Skeletal muscle satellite cell (primary cell): ENCODE data around the gene LRRIQ4.

Experiments
- H3K27me3 ChIP-seq: 2 replicates; pipeline ENCODE4 v1.7.0; 2013; ENCODE audit warnings: low read length; ENCODE audit not compliant: control insufficient read depth, insufficient read depth
- H3K36me3 ChIP-seq: 2 replicates; pipeline ENCODE4 v1.7.0; 2013; ENCODE audit warnings: mild to moderate bottlenecking, control low read depth, low read length; ENCODE audit not compliant: insufficient read depth
- H3K4me1 ChIP-seq: 2 replicates; pipeline ENCODE4 v1.7.0; 2013; ENCODE audit warnings: low read length; ENCODE audit not compliant: control insufficient read depth, insufficient read depth
- H3K4me2 ChIP-seq: 2 replicates; pipeline ENCODE4 v1.7.0; 2013; ENCODE audit warnings: mild to moderate bottlenecking, low read length
- H3K4me3 ChIP-seq: 2 replicates; pipeline ENCODE4 v1.7.0; 2013; ENCODE audit warnings: low read length
- H3K9ac ChIP-seq: 2 replicates; pipeline ENCODE4 v1.7.0; 2013; ENCODE audit warnings: mild to moderate bottlenecking, low read depth, low read length, moderate library complexity
- H3K9me3 ChIP-seq: replicated peaks from 2 replicates; pipeline ENCODE4 v1.7.0; 2013; ENCODE audit warnings: mild to moderate bottlenecking, control low read depth, low read length

LRRIQ4 gene

GRCh38 chr3:169813757-169814517 lies 1.3 kb downstream of the LRRIQ4 start:
- Histone ChIP-seq H3K27me3 (no peaks in the 10 kb centered on the region), H3K4me3 (no peak overlapping the region), H3K4me2 (peak overlapping the region; percentile 91), H3K4me1 (peaks cover 34% of the 10 kb centered on the region), H3K9me3 (peaks cover 2% of the 10 kb centered on the region), H3K36me3 (no peaks in the 10 kb centered on the region), H3K9ac (no peak overlapping the region)

GRCh38 chr3:169815590-169816150 lies 3.0 kb downstream of the LRRIQ4 start:
- H3K36me3 ChIP-seq: no peaks in the 10 kb centered on the region
- no peaks in the 10 kb centered on the region for H3K27me3 ChIP-seq
- no peak overlapping the region for H3K4me3 ChIP-seq
- H3K9ac ChIP-seq: no peak overlapping the region
- peaks cover 2% of the 10 kb centered on the region for H3K9me3 ChIP-seq
- H3K4me2 ChIP-seq: no peak overlapping the region
- H3K4me1 ChIP-seq: peaks cover 34% of the 10 kb centered on the region

GRCh38 chr3:169818316-169818715 lies 5.6 kb downstream of the LRRIQ4 start:
- Histone ChIP-seq H3K4me1 (peaks cover 13% of the 10 kb centered on the region), H3K4me2 (no peak overlapping the region), H3K4me3 (no peak overlapping the region)

GRCh38 chr3:169822091-169822490 lies 9.4 kb downstream of the LRRIQ4 start:
- H3K4me3 ChIP-seq: no peak overlapping the region
- H3K36me3 ChIP-seq: no peaks in the 10 kb centered on the region
- no peak overlapping the region for H3K9ac ChIP-seq
- H3K4me2 ChIP-seq: no peak overlapping the region
- H3K27me3 ChIP-seq: no peaks in the 10 kb centered on the region
- H3K9me3 ChIP-seq: no peaks in the 10 kb centered on the region
- H3K4me1 ChIP-seq: peaks cover 8% of the 10 kb centered on the region

More at GRCh38 chr3:169818316-169818715, 5.6 kb downstream of the LRRIQ4 start:
- Histone ChIP-seq H3K27me3 (no peaks in the 10 kb centered on the region), H3K36me3 (no peaks in the 10 kb centered on the region), H3K9me3 (peaks cover 2% of the 10 kb centered on the region), H3K9ac (no peak overlapping the region)

GRCh38 chr3:169822540-169822939 lies 9.9 kb downstream of the LRRIQ4 start:
- H3K4me1 ChIP-seq: peaks cover 8% of the 10 kb centered on the region
- no peaks in the 10 kb centered on the region for H3K36me3 ChIP-seq
- H3K9ac ChIP-seq: no peak overlapping the region
- H3K4me2 ChIP-seq: no peak overlapping the region
- no peaks in the 10 kb centered on the region for H3K9me3 ChIP-seq
- no peak overlapping the region for H3K4me3 ChIP-seq
- H3K27me3 ChIP-seq: no peaks in the 10 kb centered on the region

- no peak overlapping the region for H3K4me2 ChIP-seq
- peaks cover 8% of the 10 kb centered on the region for H3K4me1 ChIP-seq
- no peak overlapping the region for H3K4me3 ChIP-seq
- no peaks in the 10 kb centered on the region for H3K36me3 ChIP-seq
- no peak overlapping the region for H3K9ac ChIP-seq
- H3K27me3 ChIP-seq: no peaks in the 10 kb centered on the region
- no peaks in the 10 kb centered on the region for H3K9me3 ChIP-seq
Measured at GRCh38 chr3:169822983-169823382, 10.3 kb downstream of the LRRIQ4 start.

- H3K4me3 ChIP-seq: no peak overlapping the region
- no peaks in the 10 kb centered on the region for H3K27me3 ChIP-seq
- H3K4me1 ChIP-seq: no peaks in the 10 kb centered on the region
- no peak overlapping the region for H3K9ac ChIP-seq
- no peaks in the 10 kb centered on the region for H3K9me3 ChIP-seq
- H3K4me2 ChIP-seq: no peak overlapping the region
- no peaks in the 10 kb centered on the region for H3K36me3 ChIP-seq
Measured at GRCh38 chr3:169825316-169825715, 12.6 kb downstream of the LRRIQ4 start.

GRCh38 chr3:169827712-169828111 lies 15.0 kb downstream of the LRRIQ4 start:
- H3K27me3 ChIP-seq: no peaks in the 10 kb centered on the region
- no peaks in the 10 kb centered on the region for H3K36me3 ChIP-seq
- no peak overlapping the region for H3K4me2 ChIP-seq
- H3K4me3 ChIP-seq: no peak overlapping the region
- no peak overlapping the region for H3K9ac ChIP-seq
- no peaks in the 10 kb centered on the region for H3K9me3 ChIP-seq
- H3K4me1 ChIP-seq: no peaks in the 10 kb centered on the region

- no peak overlapping the region for H3K9ac ChIP-seq
- no peaks in the 10 kb centered on the region for H3K9me3 ChIP-seq
- H3K27me3 ChIP-seq: no peaks in the 10 kb centered on the region
- H3K36me3 ChIP-seq: no peaks in the 10 kb centered on the region
- no peak overlapping the region for H3K4me2 ChIP-seq
- no peak overlapping the region for H3K4me3 ChIP-seq
- H3K4me1 ChIP-seq: peaks cover 5% of the 10 kb centered on the region
Measured at GRCh38 chr3:169835533-169835932, 22.9 kb downstream of the LRRIQ4 start.

- H3K27me3 ChIP-seq: no peaks in the 10 kb centered on the region
Measured at GRCh38 chr3:169836078-169836941, 23.6 kb downstream of the LRRIQ4 start.

GRCh38 chr3:169836942-169837275 lies 24.2 kb downstream of the LRRIQ4 start:
- Histone ChIP-seq H3K4me2 (no peak overlapping the region), H3K9ac (no peak overlapping the region), H3K4me1 (peaks cover 5% of the 10 kb centered on the region)

More at GRCh38 chr3:169836078-169836941, 23.6 kb downstream of the LRRIQ4 start:
- H3K4me1 ChIP-seq: peaks cover 5% of the 10 kb centered on the region
- no peak overlapping the region for H3K4me3 ChIP-seq
- H3K36me3 ChIP-seq: no peaks in the 10 kb centered on the region
- no peak overlapping the region for H3K4me2 ChIP-seq
- no peak overlapping the region for H3K9ac ChIP-seq
- H3K9me3 ChIP-seq: no peaks in the 10 kb centered on the region

More at GRCh38 chr3:169836942-169837275, 24.2 kb downstream of the LRRIQ4 start:
- H3K4me3 ChIP-seq: no peak overlapping the region
- no peaks in the 10 kb centered on the region for H3K9me3 ChIP-seq
- no peaks in the 10 kb centered on the region for H3K36me3 ChIP-seq
- H3K27me3 ChIP-seq: no peaks in the 10 kb centered on the region
